Stomach (tissue), 4 donors: Measurements from ENCODE around the gene CHMP2A.

ENCODE experiments used
- POLR2A ChIP-seq, 4 donors: fragments of 450-650 bp; IDR thresholded peaks; one replicate each; pipeline ENCODE4 v1.6.1; 2016; ENCODE audit warnings: antibody characterized with exemption in 4 of 4, control low read depth in 2 of 4, mild to moderate bottlenecking in 1 of 4, moderate library complexity in 1 of 4
- POLR2AphosphoS5 ChIP-seq, 3 donors: sonication (generic); formaldehyde crosslinking; IDR thresholded peaks; one replicate each; pipeline ENCODE4 v1.6.1; 2016; ENCODE audit warnings: antibody characterized with exemption in 3 of 3
- TF ChIP-seq, protein P1 (sequence below), 7 experiments: fragments of 450-650 bp in 4 of 7; fragments of 200-600 bp in 3 of 7; sonication (generic) in 3 of 7; IDR thresholded peaks; one replicate each; pipeline ENCODE4 v1.5.1; 2016 to 2019; ENCODE audit warnings: antibody characterized with exemption in 7 of 7, control low read depth in 2 of 7, mild to moderate bottlenecking in 1 of 7

DNA sequence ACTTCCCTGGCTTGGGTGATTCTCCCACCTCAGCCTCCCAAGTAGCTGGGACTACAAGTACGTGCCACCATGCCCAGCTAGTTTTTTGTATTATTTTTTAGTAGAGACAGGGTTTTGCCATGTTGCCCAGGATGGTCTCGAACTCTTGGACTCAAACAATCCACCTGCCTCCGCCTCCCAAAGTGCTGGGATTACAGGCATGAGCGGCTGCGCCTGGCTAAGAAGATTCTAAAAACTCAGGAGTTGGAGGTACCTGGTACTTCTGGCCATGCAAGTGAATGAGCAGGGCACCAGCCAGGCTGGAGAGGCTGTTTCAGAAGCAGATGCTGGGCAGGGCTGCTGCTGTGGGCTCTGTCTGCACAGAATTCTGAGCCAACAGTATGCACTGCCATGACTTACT, 12.1 kb upstream of the CHMP2A start:
- TF ChIP-seq, protein P1, sequence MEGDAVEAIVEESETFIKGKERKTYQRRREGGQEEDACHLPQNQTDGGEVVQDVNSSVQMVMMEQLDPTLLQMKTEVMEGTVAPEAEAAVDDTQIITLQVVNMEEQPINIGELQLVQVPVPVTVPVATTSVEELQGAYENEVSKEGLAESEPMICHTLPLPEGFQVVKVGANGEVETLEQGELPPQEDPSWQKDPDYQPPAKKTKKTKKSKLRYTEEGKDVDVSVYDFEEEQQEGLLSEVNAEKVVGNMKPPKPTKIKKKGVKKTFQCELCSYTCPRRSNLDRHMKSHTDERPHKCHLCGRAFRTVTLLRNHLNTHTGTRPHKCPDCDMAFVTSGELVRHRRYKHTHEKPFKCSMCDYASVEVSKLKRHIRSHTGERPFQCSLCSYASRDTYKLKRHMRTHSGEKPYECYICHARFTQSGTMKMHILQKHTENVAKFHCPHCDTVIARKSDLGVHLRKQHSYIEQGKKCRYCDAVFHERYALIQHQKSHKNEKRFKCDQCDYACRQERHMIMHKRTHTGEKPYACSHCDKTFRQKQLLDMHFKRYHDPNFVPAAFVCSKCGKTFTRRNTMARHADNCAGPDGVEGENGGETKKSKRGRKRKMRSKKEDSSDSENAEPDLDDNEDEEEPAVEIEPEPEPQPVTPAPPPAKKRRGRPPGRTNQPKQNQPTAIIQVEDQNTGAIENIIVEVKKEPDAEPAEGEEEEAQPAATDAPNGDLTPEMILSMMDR (IDR thresholded peaks at IDR 0.05), result no peak
- TF ChIP-seq POLR2AphosphoS5 (IDR thresholded peaks at IDR 0.05) (no peak), POLR2A (IDR thresholded peaks at IDR 0.05) (no peak)
